GM19035 (cell line): Measurements from ENCODE around the gene CD6.

Source experiments
- ATAC-seq: cut with Tn5 transposase; IDR thresholded peaks from one replicate; pipeline ENCODE4 v1.9.1; 2021; ENCODE audit not compliant: unreplicated experiment

Gene CD6

DNA sequence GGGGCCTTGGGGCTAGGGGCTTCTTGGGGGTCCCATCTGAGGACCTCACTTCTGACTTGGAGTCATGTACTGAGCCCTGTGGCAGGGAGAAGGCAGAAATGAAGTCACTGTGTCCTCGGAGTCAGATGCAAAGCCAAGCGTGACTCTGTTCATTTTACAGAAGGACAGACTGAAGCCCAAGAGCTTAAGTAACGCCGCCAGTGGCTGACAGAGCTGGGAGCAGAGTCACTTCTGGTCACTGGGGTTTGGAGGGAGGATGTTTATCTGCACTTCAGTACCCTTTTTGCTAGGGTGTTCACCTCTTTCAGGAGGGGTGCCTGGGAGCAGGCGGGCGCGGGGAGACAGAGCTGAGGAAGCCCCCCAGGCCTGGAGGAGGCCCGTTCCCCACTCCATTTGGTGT, 10.7 kb downstream of the CD6 start:
- no peak for ATAC-seq

GRCh38 chr11:60984149-60984548, 12.7 kb downstream of the CD6 start:
- ATAC-seq: no peak

DNA sequence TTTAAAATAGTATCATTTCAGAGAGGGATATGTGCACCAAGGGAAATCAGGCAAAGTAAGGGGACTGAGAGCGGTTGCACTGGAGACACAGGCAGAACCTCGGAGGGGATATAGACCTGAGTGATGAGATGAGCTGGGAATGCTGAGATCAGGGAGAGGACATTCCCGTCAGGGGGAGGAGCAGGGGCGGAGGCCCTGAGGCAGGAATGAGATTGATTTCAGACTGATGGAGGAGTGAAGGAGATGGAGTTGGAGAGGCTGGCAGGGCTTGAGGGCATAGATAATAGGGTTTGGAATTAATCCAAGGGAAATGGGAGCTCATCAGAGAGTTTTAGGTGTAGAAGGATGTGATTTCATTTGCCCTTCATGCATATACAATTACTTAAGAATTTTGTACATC, 13.2 kb downstream of the CD6 start:
- no peak for ATAC-seq

- no peak for ATAC-seq
Measured at GRCh38 chr11:60985501-60985900, 14.0 kb downstream of the CD6 start.

- ATAC-seq: no peak
Measured at GRCh38 chr11:60985991-60986915, 14.8 kb downstream of the CD6 start.

GRCh38 chr11:60987577-60988277, 16.2 kb downstream of the CD6 start:
- ATAC-seq: no peak

DNA sequence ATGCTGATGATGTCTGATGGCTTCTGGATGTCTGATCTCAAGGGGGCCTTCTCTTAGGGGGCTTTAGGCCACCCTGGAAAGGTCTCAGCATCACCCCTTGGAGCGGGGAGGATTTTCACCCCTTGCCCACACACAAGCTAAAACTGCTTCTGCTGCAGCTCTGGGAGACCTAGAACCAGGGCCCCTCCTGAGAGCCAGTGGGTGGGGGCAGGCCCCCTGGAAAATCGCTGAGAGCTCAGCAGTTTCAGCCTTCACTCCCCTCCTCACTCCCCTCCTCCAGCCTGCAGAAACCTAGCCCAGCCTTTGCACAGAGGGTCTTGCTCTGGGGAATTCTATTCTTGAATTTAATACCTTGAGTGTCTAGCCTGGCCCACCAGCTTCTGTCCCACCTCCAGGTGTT, 17.2 kb downstream of the CD6 start:
- ATAC-seq: no peak

DNA sequence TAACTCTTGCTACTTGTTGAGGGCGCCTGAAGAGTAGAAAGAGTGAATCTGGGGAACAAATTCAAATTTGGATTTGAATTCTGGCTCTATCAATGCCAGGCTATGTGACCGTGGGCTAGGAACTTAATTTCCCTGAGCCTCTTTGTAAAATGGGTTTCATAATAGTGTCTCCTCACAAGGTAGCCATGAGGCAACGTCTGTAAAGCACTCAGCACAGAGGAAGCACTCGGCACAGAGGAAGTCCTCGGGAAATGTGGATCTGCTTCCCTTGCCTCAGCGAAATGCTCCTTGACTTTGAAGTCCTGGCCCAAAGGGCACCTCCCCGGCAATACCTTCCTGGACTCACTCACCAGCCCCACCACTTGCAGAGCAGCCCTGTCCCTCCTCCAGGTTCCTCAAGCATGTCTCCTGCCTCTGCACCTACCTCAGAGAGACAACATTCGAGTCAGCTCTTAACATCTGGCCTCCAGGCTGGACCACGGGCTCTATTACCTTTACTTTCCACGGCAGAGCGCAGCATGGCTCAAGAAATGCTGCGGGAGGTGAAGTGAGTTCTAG, 17.7 kb downstream of the CD6 start:
- ATAC-seq: no peak

DNA sequence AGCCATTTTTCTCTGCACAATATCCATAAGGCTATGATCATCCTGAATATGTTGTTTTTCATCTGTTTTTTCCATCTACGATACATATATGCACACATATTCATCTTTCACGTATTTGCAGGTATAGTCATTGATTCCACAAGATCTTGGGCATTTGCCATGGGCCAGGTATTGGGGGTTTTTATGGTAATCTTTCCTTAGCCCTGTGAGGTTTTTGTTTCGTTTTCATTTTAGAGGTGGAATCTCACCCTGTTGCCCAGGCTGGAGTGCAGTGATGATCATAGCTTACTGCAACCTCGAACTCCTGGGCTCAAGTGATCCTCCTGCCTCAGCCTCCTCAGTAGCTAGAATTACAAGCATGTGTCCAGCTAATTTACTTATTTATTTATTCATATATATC, 20.0 kb downstream of the CD6 start:
- no peak for ATAC-seq

GRCh38 chr11:60992842-60993409, 21.4 kb downstream of the CD6 start:
- no peak for ATAC-seq

- ATAC-seq: no peak
Measured at GRCh38 chr11:60993615-60994014, 22.1 kb downstream of the CD6 start.

DNA sequence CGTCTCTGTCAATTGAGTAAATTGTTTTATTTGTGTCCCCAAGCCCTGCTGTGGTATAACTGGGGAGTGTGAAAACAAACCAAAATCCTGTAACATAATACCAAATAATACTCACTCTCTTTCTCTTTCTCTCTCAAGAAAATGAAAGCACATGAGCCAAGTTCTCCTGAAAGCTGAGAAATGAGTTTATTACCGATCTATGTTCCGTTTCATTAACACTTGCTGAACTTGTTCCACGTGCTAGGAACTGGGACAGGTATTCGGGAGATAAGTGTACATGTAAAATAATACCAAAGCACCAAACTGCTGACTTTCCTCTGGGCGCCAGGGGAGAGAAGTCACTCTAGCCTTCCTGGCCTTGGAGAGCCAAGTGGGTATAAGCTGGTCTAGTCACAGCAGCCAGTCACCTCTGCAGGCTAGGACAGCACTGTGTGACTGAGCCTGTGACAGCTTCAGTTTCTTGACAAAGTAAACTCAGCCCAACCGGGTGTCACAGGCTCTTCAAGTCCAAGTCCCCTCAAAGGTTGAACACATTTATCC, 23.1 kb downstream of the CD6 start:
- no peak for ATAC-seq

- no peak for ATAC-seq
Measured at GRCh38 chr11:60995798-60996197, 24.3 kb downstream of the CD6 start.

GRCh38 chr11:60996381-60997138, 25.1 kb downstream of the CD6 start:
- no peak for ATAC-seq

DNA sequence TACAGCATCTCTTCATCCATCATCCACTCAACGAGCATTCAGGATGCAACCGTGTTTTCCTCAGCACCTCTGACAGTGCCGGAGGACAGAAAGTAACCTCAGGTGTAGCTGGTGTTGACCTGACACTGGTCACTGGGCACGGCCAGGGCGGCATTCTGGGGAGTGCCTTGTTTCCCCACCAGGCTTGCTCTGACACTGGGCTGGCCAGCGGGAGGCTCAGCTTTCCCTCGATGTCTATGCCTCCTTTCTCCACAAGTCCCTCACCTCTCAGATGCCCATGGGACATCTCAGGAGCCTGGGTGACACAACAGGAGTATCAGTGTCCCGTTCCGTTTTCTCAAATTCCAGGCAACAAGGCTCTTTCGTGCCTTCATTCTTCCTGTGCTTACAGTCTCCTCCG, 28.9 kb downstream of the CD6 start:
- no peak for ATAC-seq

DNA sequence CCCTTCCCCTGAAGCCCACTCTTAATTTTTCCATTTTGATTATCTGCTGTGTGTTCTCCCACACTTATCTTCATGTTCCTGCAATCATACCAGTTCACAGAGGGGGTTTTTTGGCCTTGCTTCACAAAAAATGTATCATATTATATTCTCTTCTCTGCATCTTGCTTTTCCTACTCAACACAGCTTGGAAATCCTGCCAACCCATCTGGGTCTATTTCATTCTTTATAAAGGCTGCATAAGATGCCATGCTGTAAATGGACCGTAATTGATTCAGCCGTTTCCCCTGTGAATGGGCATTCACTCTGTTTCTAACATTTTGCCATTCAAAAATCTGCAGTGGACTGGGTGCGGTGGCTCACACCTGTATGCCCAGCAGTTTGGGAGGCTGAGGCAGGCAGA, 30.5 kb downstream of the CD6 start:
- ATAC-seq: no peak

GRCh38 chr11:61002598-61002997, 31.1 kb downstream of the CD6 start:
- ATAC-seq: no peak

GRCh38 chr11:61004180-61004611, 32.7 kb downstream of the CD6 start:
- no peak for ATAC-seq

GRCh38 chr11:61004761-61005181, 33.3 kb downstream of the CD6 start:
- ATAC-seq: no peak

DNA sequence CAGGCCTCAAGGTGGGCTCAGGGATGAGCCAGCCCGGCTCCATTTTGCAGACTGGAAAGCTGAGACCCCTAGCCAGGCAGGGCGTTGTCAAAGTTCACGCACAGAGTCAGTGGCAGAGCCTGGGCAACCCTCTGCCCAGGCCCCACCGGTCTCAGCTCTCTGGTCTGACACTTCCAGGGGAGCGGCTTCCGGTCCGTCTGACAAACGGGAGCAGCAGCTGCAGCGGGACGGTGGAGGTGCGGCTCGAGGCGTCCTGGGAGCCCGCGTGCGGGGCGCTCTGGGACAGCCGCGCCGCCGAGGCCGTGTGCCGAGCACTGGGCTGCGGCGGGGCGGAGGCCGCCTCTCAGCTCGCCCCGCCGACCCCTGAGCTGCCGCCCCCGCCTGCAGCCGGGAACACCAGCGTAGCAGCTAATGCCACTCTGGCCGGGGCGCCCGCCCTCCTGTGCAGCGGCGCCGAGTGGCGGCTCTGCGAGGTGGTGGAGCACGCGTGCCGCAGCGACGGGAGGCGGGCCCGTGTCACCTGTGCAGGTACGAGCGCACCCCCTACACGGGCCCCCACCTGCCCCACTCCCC, 36.0 kb downstream of the CD6 start:
- ATAC-seq: no peak
